Prostate gland (tissue), 2 donors: Measurements from ENCODE around the gene RAD1. TPM values are rescaled to one million over a fixed set of nuclear protein-coding genes. Genes with fewer than 3 reads are reported as not detected.

ENCODE experiments used
- DNase-seq: peaks from one replicate; pipeline ENCODE4 v3.0.0-alpha.2; 2019; ENCODE audit warnings: low spot score
- H3K27ac ChIP-seq, 2 donors: fragments of 200-600 bp; sonication (generic); 2 replicates each; pipeline ENCODE4 v1.5.1; 2017 to 2019
- H3K27me3 ChIP-seq: fragments of 200-600 bp; sonication (generic); replicated peaks from 2 replicates; pipeline ENCODE4 v1.5.1; 2019; ENCODE audit not compliant: insufficient read depth
- H3K36me3 ChIP-seq, 2 donors: fragments of 200-600 bp; sonication (generic); 1 replicate in 1 of 2; 2 replicates in 1 of 2; pipeline versions ENCODE4 v1.5.1 to v1.8.1; 2017 to 2019
- H3K4me1 ChIP-seq: fragments of 200-600 bp; sonication (generic); replicated peaks from 2 replicates; pipeline ENCODE4 v1.5.1; 2019
- H3K4me3 ChIP-seq, 2 donors: fragments of 200-600 bp; sonication (generic); 2 replicates each; pipeline ENCODE4 v1.5.1; 2017 to 2019
- H3K9me3 ChIP-seq: fragments of 200-600 bp; sonication (generic); 2 replicates; pipeline ENCODE4 v1.5.1; 2017
- POLR2A ChIP-seq: fragments of 450-650 bp; IDR thresholded peaks from one replicate; pipeline ENCODE4 v1.6.1; 2016; ENCODE audit warnings: antibody characterized with exemption, mild to moderate bottlenecking
- POLR2AphosphoS5 ChIP-seq: sonication (generic); formaldehyde crosslinking; IDR thresholded peaks from one replicate; pipeline ENCODE4 v1.6.1; 2017; ENCODE audit warnings: antibody characterized with exemption
- WGBS: methylation state at CpG from one replicate; pipeline ENCODE4 v1.1.5; 2018; 5-methylcytosine and 5-hydroxymethylcytosine counted together
- intact Hi-C: fragments of 100-400 bp; cut with DNase I; formaldehyde crosslinking; loops from one replicate; pipeline ENCODE4 v1.14.2; 2022
- total RNA-seq, 2 donors: library from RNA; depleted of rRNA; stranded (reverse); fragments of >200 nt; gene quantifications; one replicate each; pipeline ENCODE4 v1.1.0, GENCODE V29; 2016
- TF ChIP-seq, protein P1 (sequence below), 4 experiments: fragments of 200-600 bp in 2 of 4; fragments of 450-650 bp in 2 of 4; sonication (generic) in 2 of 4; IDR thresholded peaks; 1 replicate in 3 of 4; 2 replicates in 1 of 4; pipeline ENCODE4 v1.5.1; 2016 to 2019; ENCODE audit warnings: antibody characterized with exemption in 4 of 4, mild to moderate bottlenecking in 2 of 4, moderate library complexity in 2 of 4

Gene RAD1
- total RNA-seq, 2 donors from 2014 or later: 18.4 to 28.1 TPM

DNA sequence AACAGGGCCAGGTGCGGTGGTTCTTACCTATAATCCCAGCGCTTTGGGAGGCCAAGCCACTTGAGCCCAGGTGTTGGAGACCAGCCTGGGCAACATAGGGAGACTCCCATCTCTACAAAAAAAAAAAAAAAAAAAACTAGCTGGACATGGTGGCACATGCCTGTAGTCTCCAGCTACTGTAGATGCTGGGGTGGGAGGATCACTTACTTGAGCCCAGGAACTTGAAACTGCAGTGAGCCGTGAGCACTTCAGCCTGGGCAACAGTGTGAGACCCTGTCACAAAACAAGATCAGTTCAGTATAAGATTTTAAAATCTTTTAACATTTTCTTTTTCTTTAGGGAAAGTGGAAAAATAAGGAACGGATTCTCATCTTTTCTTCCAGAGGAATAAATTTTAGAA, 2.7 kb upstream of the RAD1 start:
- TF ChIP-seq POLR2AphosphoS5: no peak
- TF ChIP-seq, protein P1, sequence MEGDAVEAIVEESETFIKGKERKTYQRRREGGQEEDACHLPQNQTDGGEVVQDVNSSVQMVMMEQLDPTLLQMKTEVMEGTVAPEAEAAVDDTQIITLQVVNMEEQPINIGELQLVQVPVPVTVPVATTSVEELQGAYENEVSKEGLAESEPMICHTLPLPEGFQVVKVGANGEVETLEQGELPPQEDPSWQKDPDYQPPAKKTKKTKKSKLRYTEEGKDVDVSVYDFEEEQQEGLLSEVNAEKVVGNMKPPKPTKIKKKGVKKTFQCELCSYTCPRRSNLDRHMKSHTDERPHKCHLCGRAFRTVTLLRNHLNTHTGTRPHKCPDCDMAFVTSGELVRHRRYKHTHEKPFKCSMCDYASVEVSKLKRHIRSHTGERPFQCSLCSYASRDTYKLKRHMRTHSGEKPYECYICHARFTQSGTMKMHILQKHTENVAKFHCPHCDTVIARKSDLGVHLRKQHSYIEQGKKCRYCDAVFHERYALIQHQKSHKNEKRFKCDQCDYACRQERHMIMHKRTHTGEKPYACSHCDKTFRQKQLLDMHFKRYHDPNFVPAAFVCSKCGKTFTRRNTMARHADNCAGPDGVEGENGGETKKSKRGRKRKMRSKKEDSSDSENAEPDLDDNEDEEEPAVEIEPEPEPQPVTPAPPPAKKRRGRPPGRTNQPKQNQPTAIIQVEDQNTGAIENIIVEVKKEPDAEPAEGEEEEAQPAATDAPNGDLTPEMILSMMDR (IDR thresholded peaks at IDR 0.05): no peak
- TF ChIP-seq POLR2A: no peak
- H3K9me3 ChIP-seq: no peaks in the 10 kb centered on the region
- no peak overlapping the region for H3K27ac ChIP-seq
- intact Hi-C loops: no loop called here
- DNase-seq: no peak
- H3K36me3 ChIP-seq: no peaks in the 10 kb centered on the region
- 71% methylated on average over 4 of the region's 4 CpGs for WGBS
- H3K4me1 ChIP-seq: peaks cover 6% of the 10 kb centered on the region
- no peak overlapping the region for H3K4me3 ChIP-seq
- H3K27me3 ChIP-seq: no peaks in the 10 kb centered on the region

DNA sequence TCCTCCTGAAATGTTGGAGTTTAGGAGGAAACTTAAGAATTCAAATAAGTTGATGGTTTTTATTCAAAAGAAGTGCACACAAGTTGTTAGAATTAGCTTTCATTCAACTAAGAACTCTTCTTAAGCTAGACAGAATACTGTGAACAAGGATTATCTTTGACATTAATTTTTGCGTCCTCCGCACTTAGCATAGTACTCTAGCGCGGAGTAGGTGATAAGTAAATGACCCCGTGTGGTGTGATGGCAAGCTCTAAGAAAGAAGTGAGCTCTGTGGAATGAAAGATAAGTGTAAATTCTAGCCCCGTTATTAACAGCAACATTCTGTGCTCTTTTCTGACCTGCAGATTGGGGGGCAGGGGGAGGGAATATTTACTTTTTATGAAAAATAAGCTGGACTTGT, 1.2 kb upstream of the RAD1 start:
- peaks cover 6% of the 10 kb centered on the region for H3K4me1 ChIP-seq
- DNase-seq: no peak
- H3K27me3 ChIP-seq: no peaks in the 10 kb centered on the region
- intact Hi-C loops: no loop called here
- no peaks in the 10 kb centered on the region for H3K36me3 ChIP-seq
- 21% methylated on average over 6 of the region's 6 CpGs for WGBS
- no peaks in the 10 kb centered on the region for H3K9me3 ChIP-seq
- H3K4me3 ChIP-seq: peak overlapping the region; percentile 75 to 89
- H3K27ac ChIP-seq: no peak overlapping the region
- TF ChIP-seq POLR2A: no peak
- TF ChIP-seq POLR2AphosphoS5: no peak
- TF ChIP-seq, protein P1 (IDR thresholded peaks at IDR 0.05): no peak

DNA sequence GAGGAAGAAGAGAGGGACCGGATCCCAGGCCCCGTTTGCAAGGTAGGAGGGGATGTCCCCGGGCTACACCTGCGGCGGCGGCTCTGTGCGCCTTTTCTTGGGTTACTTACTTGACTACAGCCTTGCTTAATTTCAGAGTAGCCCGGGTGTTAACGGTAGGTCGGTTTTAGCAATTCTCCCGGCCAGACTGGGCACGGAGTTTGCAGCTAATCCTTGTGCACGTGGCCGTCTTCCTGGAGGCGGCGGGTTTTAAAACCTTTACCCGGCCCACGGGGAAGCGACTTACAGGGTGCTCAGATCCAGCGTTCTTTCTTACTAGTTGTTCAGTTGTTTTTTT, 520 bp upstream of the RAD1 start:
- H3K4me3 ChIP-seq: peak overlapping the region; percentile 75 to 89
- no peaks in the 10 kb centered on the region for H3K36me3 ChIP-seq
- no peak for DNase-seq
- no peaks in the 10 kb centered on the region for H3K9me3 ChIP-seq
- H3K27ac ChIP-seq: peak overlapping the region; percentile 84 to 87
- TF ChIP-seq POLR2A (no peak), POLR2AphosphoS5 (no peak)
- TF ChIP-seq, protein P1 (IDR thresholded peaks at IDR 0.05): no peak
- under 1% methylated on average over 20 of the region's 20 CpGs for WGBS
- H3K4me1 ChIP-seq: peaks cover 6% of the 10 kb centered on the region
- no peaks in the 10 kb centered on the region for H3K27me3 ChIP-seq
- intact Hi-C loops: no loop called here

DNA sequence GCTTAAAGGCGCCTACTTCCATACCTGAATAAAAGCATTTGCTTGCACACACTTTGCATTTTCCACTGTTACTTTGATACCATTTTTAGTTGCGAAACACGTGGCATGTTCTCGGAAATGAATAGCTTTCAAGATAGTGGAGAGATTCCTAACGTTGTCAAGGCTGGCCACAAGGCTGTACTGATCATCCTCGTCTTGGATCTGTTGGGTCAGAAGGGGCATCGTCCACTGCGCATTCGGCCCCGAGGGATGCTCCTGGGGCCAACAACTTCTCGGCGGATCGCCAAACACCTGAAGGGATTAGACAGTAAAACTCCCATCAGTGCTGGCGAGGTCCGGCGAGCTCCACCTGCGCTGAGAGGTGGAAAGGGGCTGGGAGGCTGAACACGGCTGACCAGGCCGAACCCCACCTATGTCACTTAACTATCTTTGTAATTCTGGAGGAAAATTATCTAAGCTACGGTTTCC, 599 bp downstream of the RAD1 start:
- Histone ChIP-seq H3K36me3 (no peaks in the 10 kb centered on the region), H3K4me3 (peak overlapping the region; percentile 75 to 89), H3K27me3 (no peaks in the 10 kb centered on the region), H3K9me3 (no peaks in the 10 kb centered on the region), H3K4me1 (peaks cover 2% of the 10 kb centered on the region), H3K27ac (peak overlapping the region; percentile 84 to 87)
- TF ChIP-seq, protein P1 (IDR thresholded peaks at IDR 0.05): no peak
- TF ChIP-seq POLR2A (no peak), POLR2AphosphoS5 (no peak)
- WGBS: 3% methylated on average over 20 of the region's 20 CpGs
- peak; percentile 11 for DNase-seq
- intact Hi-C loops: no loop called here

DNA sequence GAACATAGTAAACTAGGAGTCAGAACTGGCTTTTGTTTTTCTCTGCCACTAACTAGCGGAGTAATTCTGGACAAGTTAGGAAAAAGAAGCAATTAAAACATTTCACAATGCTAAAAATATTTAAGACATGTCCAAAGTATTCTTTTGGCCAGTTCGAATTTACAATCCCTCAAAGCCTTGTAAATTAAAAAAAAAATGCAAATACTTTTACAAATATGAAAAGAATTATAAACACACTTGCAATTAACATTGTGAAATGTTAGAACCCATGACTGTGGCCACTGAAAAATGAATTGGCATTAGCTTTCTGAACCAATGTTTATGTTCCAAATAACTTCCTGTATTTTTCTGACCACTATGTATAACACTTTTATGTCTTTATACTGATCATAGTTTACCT, 2.2 kb downstream of the RAD1 start:
- H3K27me3 ChIP-seq: no peaks in the 10 kb centered on the region
- intact Hi-C loops: no loop called here
- H3K27ac ChIP-seq: no peak overlapping the region
- H3K9me3 ChIP-seq: no peaks in the 10 kb centered on the region
- TF ChIP-seq, protein P1 (IDR thresholded peaks at IDR 0.05): no peak
- TF ChIP-seq POLR2AphosphoS5: no peak
- no peak for TF ChIP-seq POLR2A
- H3K4me1 ChIP-seq: peaks cover 2% of the 10 kb centered on the region
- H3K4me3 ChIP-seq: no peak overlapping the region
- whole genome bisulfite sequencing: 60% methylated on average over 2 of the region's 2 CpGs
- H3K36me3 ChIP-seq: no peaks in the 10 kb centered on the region
- no peak for DNase-seq
